Raji (cell line): ENCODE measurements around the gene ADGRG1.

Source experiments
- POLR2A ChIP-seq: IDR thresholded peaks from 2 replicates; pipeline ENCODE4 v1.6.1; 2011; ENCODE audit warnings: low read depth, low read length, control low read depth; ENCODE audit not compliant: insufficient read depth

The ADGRG1 gene

GRCh38 chr16:57693550-57693949, 65.1 kb downstream of the ADGRG1 start:
- TF ChIP-seq POLR2A: no peak

GRCh38 chr16:57694231-57694724, 65.8 kb downstream of the ADGRG1 start:
- TF ChIP-seq POLR2A: no peak

GRCh38 chr16:57694725-57695679, 66.6 kb downstream of the ADGRG1 start, which contains the start of gene DRC7:
Gene DRC7 (plus strand): TSS chr16:57694806. CDS start chr16:57697950, 3,144 bp downstream.
- TF ChIP-seq POLR2A: no peak

GRCh38 chr16:57695680-57696069, 67.2 kb downstream of the ADGRG1 start:
- TF ChIP-seq POLR2A: no peak

GRCh38 chr16:57696240-57696639, 67.8 kb downstream of the ADGRG1 start:
- TF ChIP-seq POLR2A: no peak

GRCh38 chr16:57697896-57698537, 69.6 kb downstream of the ADGRG1 start:
- no peak for TF ChIP-seq POLR2A

GRCh38 chr16:57698812-57699405, 70.5 kb downstream of the ADGRG1 start:
- no peak for TF ChIP-seq POLR2A

GRCh38 chr16:57699481-57699880, 71.1 kb downstream of the ADGRG1 start:
- no peak for TF ChIP-seq POLR2A

GRCh38 chr16:57699899-57700298, 71.5 kb downstream of the ADGRG1 start:
- no peak for TF ChIP-seq POLR2A

- no peak for TF ChIP-seq POLR2A
Observed at GRCh38 chr16:57700781-57701551, 72.5 kb downstream of the ADGRG1 start.

GRCh38 chr16:57701759-57702371, 73.4 kb downstream of the ADGRG1 start:
- TF ChIP-seq POLR2A: no peak

- no peak for TF ChIP-seq POLR2A
Observed at GRCh38 chr16:57703416-57704010, 75.1 kb downstream of the ADGRG1 start.

- TF ChIP-seq POLR2A: no peak
Observed at GRCh38 chr16:57704011-57704904, 75.8 kb downstream of the ADGRG1 start.
